Stomach (tissue), 9 donors: ENCODE measurements around the gene SPACA7. TPM values are rescaled to one million over a fixed set of nuclear protein-coding genes. Genes with fewer than 3 reads are reported as not detected.

ENCODE experiments used
- DNase-seq, 2 donors: peaks; one replicate each; pipeline versions ENCODE4 v3.0.0 to v3.0.0-alpha.2; 2013 to 2019
- H3K27ac ChIP-seq, 5 donors: fragments of 200-600 bp in 4 of 5; sonication (generic) in 4 of 5; one replicate each; pipeline ENCODE4 v1.5.1; 2013 to 2019; ENCODE audit warnings: mild to moderate bottlenecking in 1 of 5, moderate library complexity in 1 of 5
- H3K27me3 ChIP-seq, 3 donors: fragments of 200-600 bp; sonication (generic); one replicate each; pipeline ENCODE4 v1.5.1; 2017 to 2019; ENCODE audit warnings: mixed run types in 1 of 3
- H3K36me3 ChIP-seq, 4 donors: fragments of 200-600 bp; sonication (generic); 1 replicate in 3 of 4; 2 replicates in 1 of 4; pipeline ENCODE4 v1.5.1; 2016 to 2019
- H3K4me1 ChIP-seq, 4 donors: fragments of 200-600 bp; sonication (generic); one replicate each; pipeline ENCODE4 v1.5.1; 2016 to 2019
- H3K4me3 ChIP-seq, 4 donors: fragments of 200-600 bp; sonication (generic) in 3 of 4; one replicate each; pipeline ENCODE4 v1.5.1; 2016 to 2019; ENCODE audit warnings: mild to moderate bottlenecking in 1 of 4
- H3K9me3 ChIP-seq, 4 donors: fragments of 200-600 bp; sonication (generic); one replicate each; pipeline ENCODE4 v1.5.1; 2016 to 2019
- EP300 ChIP-seq: sonication (generic); formaldehyde crosslinking; IDR thresholded peaks from one replicate; pipeline ENCODE4 v1.6.1; 2017; ENCODE audit warnings: antibody characterized with exemption
- POLR2A ChIP-seq, 4 donors: fragments of 450-650 bp; IDR thresholded peaks; one replicate each; pipeline ENCODE4 v1.6.1; 2016; ENCODE audit warnings: antibody characterized with exemption in 4 of 4, control low read depth in 2 of 4, mild to moderate bottlenecking in 1 of 4, moderate library complexity in 1 of 4
- POLR2AphosphoS5 ChIP-seq, 3 donors: sonication (generic); formaldehyde crosslinking; IDR thresholded peaks; one replicate each; pipeline ENCODE4 v1.6.1; 2016; ENCODE audit warnings: antibody characterized with exemption in 3 of 3
- WGBS, 5 donors: extraction: QIAGEN DNeasy Blood & Tissue Kit in 3 of 5; methylation state at CpG; one replicate each; pipeline versions ENCODE4 v1.1.5 to v1.1.7; 2013 to 2018; 5-methylcytosine and 5-hydroxymethylcytosine counted together
- intact Hi-C: fragments of 100-400 bp; cut with DNase I; formaldehyde crosslinking; loops from one replicate; pipeline ENCODE4 v1.15.1; 2023; ENCODE audit warnings: low total_unique reads
- polyA plus RNA-seq, 3 donors: library from polyadenylated mRNA; stranded (reverse); fragments of 200-250 nt; gene quantifications; one replicate each; pipeline ENCODE4 v1.2.3, GENCODE V29; 2013
- total RNA-seq, 5 donors: library from RNA; depleted of rRNA; stranded (reverse); fragments of >200 nt; gene quantifications; one replicate each; pipeline versions ENCODE4 v1.1.0 to v1.2.3, GENCODE V29; 2014 to 2016
- TF ChIP-seq, protein P1 (sequence below), 7 experiments: fragments of 450-650 bp in 4 of 7; fragments of 200-600 bp in 3 of 7; sonication (generic) in 3 of 7; IDR thresholded peaks; one replicate each; pipeline ENCODE4 v1.5.1; 2016 to 2019; ENCODE audit warnings: antibody characterized with exemption in 7 of 7, control low read depth in 2 of 7, mild to moderate bottlenecking in 1 of 7
- donor health status: healthy with polysubstance abuse.
- donor health status: Bipolar disorder and iron deficiency.
- donor health status: healthy.

Gene SPACA7
- total and polyA plus RNA-seq, 8 donors: not detected

DNA sequence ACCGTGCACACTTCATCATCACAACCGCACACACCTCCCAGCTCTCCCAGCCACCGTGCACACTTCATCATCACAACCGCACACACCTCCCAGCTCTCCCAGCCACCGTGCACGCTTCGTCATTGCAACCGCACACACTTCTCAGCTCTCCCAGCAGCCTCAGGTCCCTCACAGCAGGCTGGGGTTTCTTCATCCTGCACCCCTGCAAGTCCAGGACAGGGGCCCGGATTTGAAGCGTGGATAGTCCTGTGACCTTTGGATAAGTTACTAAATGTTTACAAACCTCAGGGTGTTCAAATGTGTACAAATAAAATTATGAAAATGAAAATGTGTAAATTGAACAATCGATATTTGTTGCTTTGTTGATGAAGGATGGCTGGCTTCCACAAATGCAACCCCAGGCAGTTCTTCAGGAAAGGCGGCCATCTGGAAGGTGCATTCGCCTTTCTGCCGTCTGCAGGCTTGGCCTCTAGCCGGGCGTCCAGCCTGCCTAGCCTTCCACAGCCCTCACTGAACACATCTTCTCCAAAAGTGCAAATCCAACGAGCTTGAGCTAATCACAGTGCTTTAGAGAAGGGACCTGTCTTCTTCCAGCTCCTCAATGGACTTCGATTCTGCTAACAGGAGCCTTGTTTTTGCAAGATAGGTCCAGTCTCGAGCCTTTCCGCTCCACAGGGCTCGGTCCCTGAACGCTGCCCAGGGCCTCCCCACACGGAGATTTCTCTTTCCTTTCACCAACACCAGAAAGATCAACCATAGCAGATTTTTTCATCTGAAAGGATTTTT, 74.2 kb downstream of the SPACA7 start:
- TF ChIP-seq POLR2AphosphoS5 (IDR thresholded peaks at IDR 0.05) (no peak), EP300 (no peak), POLR2A (IDR thresholded peaks at IDR 0.05) (no peak)
- TF ChIP-seq, protein P1, sequence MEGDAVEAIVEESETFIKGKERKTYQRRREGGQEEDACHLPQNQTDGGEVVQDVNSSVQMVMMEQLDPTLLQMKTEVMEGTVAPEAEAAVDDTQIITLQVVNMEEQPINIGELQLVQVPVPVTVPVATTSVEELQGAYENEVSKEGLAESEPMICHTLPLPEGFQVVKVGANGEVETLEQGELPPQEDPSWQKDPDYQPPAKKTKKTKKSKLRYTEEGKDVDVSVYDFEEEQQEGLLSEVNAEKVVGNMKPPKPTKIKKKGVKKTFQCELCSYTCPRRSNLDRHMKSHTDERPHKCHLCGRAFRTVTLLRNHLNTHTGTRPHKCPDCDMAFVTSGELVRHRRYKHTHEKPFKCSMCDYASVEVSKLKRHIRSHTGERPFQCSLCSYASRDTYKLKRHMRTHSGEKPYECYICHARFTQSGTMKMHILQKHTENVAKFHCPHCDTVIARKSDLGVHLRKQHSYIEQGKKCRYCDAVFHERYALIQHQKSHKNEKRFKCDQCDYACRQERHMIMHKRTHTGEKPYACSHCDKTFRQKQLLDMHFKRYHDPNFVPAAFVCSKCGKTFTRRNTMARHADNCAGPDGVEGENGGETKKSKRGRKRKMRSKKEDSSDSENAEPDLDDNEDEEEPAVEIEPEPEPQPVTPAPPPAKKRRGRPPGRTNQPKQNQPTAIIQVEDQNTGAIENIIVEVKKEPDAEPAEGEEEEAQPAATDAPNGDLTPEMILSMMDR (IDR thresholded peaks at IDR 0.05): no peak
- H3K4me3 ChIP-seq: no peak overlapping the region
- H3K27me3 ChIP-seq: peaks cover 0 to 45% (median 0%) of the 10 kb centered on the region in 3 donors
- intact Hi-C loops: no loop called here
- no peak overlapping the region for H3K27ac ChIP-seq
- H3K9me3 ChIP-seq: no peaks in the 10 kb centered on the region
- 77 to 82% (median 80%) methylated on average over 19 to 21 of the region's 23 CpGs for WGBS, 5 donors
- H3K36me3 ChIP-seq: no peaks in the 10 kb centered on the region
- peak in 1 of 2 donors; percentile 17 for DNase-seq
- H3K4me1 ChIP-seq: peaks cover 0 to 6% (median 0%) of the 10 kb centered on the region in 4 donors

DNA sequence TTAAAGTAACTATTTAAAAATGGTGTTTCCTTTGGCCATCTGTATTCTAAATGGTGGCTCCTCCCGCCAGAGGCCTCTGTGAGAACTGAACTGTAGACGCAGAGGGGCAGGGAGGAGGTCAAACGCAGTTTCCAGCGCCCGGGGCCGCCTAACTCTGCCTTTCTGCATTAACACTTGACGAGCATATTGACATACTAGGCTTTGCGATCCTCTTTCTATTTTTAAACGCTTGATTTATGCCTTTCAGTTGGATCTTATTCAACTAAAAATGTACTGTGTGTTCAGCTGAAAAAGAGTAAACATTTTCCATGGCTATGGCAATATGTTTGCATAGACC, 74.7 kb downstream of the SPACA7 start:
- H3K27me3 ChIP-seq: peaks cover 0 to 40% (median 0%) of the 10 kb centered on the region in 3 donors
- intact Hi-C loops: no loop called here
- H3K27ac ChIP-seq: no peak overlapping the region
- peaks cover 0 to 6% (median 0%) of the 10 kb centered on the region in 4 donors for H3K4me1 ChIP-seq
- WGBS, 5 donors: 11 to 27% (median 19%) methylated on average over 9 of the region's 9 CpGs
- DNase-seq: peak; percentile 25 to 37
- H3K36me3 ChIP-seq: no peaks in the 10 kb centered on the region
- no peak overlapping the region for H3K4me3 ChIP-seq
- TF ChIP-seq EP300: no peak
- TF ChIP-seq POLR2AphosphoS5 (IDR thresholded peaks at IDR 0.05): no peak
- TF ChIP-seq, protein P1 (IDR thresholded peaks at IDR 0.05): no peak
- TF ChIP-seq POLR2A (IDR thresholded peaks at IDR 0.05): no peak
- no peaks in the 10 kb centered on the region for H3K9me3 ChIP-seq

DNA sequence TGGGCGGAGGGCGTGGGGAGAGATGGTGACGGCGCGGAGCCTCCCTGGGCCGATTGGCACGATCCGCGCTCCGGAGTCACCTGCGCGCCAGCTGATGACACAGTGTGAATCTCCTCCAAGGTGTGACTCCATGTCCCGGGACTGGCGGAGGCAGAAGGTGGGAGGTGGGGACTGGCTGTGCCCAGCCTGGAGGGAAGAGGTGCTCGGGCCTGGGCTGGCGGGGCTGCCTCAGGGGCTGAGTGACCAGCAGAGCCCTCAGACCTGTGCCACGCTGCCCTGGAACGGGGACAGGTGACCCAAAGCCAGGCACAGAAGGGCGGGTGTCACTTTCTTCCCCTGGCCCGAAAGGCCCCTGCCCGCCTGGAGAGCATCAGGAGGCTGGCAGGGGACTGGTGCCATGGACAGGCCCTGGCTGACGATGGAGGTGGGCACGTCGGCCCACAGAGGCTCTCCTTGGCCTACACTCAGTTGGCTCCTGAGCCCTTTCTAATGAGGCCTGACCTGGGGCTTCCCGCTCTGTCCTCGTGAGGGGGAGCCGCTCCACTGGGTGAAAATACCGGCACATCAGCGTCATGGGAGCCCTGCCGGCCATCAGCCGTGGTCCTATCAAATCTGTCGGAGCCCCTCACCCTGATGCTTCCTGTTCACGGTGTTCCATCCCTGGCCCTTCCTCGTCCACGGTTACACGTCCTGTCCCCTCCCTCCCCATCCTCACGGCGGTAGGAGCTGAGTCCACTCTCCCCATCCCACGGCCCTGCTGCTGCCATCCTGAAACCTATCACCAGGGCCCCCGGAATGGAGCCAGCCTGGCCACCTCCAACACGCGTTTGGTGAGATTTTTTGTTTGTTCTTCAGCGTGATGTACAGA, 75.6 kb downstream of the SPACA7 start:
- Histone ChIP-seq H3K4me1 (peaks cover 0 to 6% (median 0%) of the 10 kb centered on the region in 4 donors), H3K4me3 (no peak overlapping the region), H3K9me3 (no peaks in the 10 kb centered on the region), H3K36me3 (no peaks in the 10 kb centered on the region), H3K27ac (no peak overlapping the region), H3K27me3 (peaks cover 0 to 33% (median 0%) of the 10 kb centered on the region in 3 donors)
- DNase-seq: peak in 1 of 2 donors; percentile 20
- no peak for TF ChIP-seq POLR2AphosphoS5 (IDR thresholded peaks at IDR 0.05)
- TF ChIP-seq, protein P1 (IDR thresholded peaks at IDR 0.05): no peak
- no peak for TF ChIP-seq POLR2A (IDR thresholded peaks at IDR 0.05)
- no peak for TF ChIP-seq EP300
- 80 to 86% (median 84%) methylated on average over 34 to 43 of the region's 43 CpGs for WGBS, 5 donors
- intact Hi-C loops: no loop called here

DNA sequence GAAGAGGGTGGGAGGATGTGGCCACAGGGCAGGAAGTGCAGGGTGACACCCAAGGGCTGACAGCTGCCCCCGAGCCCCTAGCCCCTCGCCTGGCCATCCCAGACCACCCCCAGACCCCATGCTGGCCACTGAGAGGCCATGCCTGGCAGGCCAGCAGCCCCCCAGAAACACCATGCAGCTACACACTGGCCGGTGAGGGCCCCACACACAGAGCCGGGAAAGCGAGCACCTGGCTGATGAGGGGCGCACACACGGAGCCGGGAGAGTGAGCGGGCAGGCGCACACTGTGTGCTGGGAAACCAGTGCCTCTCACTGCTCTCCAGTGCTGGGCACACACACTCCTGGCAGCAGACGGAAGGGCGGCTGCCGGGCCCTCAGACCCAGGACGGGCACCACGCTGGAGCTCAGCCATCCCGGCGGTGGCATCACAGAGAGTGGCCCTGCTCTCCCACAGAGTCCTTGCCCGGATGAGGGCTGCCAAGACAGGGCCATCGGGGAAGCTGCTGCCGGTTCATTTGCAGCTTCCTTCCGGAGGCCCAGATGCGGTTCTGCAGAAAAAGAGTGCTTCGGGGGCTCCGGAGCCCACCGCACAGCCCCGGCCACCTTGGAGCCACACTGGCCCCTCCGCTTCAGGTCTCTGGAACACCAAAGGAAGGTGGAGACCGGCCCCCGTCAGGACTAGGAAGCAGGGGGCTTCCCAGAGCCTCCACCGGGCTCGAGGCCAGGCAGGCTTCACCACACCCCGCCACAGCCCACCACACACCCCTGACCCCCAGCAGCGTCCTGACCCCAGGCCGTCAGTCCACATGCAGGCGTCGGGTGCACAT, 76.4 kb downstream of the SPACA7 start:
- no peaks in the 10 kb centered on the region for H3K9me3 ChIP-seq
- TF ChIP-seq POLR2A (IDR thresholded peaks at IDR 0.05): no peak
- no peak for TF ChIP-seq EP300
- TF ChIP-seq, protein P1 (IDR thresholded peaks at IDR 0.05): no peak
- no peak for TF ChIP-seq POLR2AphosphoS5 (IDR thresholded peaks at IDR 0.05)
- 76 to 86% (median 83%) methylated on average over 15 to 36 of the region's 36 CpGs for WGBS, 5 donors
- intact Hi-C loops: no loop called here
- H3K36me3 ChIP-seq: no peaks in the 10 kb centered on the region
- H3K4me3 ChIP-seq: no peak overlapping the region
- H3K4me1 ChIP-seq: peaks cover 0 to 6% (median 0%) of the 10 kb centered on the region in 4 donors
- H3K27me3 ChIP-seq: peaks cover 0 to 24% (median 0%) of the 10 kb centered on the region in 3 donors
- no peak overlapping the region for H3K27ac ChIP-seq
- DNase-seq: peak in 1 of 2 donors; percentile 22
